Measurements from ENCODE around the gene FIBP. TPM values are rescaled to one million over a fixed set of nuclear protein-coding genes. Genes with fewer than 3 reads are reported as not detected.
"Not testable (repeated sequence)": the region's sequence is repeated elsewhere in the genome, so short reads cannot be mapped to it uniquely, and the experiment has no call there.

The FIBP gene
- total RNA-seq, 1 experiment from 2014 or later, result 89.6 TPM

DNA sequence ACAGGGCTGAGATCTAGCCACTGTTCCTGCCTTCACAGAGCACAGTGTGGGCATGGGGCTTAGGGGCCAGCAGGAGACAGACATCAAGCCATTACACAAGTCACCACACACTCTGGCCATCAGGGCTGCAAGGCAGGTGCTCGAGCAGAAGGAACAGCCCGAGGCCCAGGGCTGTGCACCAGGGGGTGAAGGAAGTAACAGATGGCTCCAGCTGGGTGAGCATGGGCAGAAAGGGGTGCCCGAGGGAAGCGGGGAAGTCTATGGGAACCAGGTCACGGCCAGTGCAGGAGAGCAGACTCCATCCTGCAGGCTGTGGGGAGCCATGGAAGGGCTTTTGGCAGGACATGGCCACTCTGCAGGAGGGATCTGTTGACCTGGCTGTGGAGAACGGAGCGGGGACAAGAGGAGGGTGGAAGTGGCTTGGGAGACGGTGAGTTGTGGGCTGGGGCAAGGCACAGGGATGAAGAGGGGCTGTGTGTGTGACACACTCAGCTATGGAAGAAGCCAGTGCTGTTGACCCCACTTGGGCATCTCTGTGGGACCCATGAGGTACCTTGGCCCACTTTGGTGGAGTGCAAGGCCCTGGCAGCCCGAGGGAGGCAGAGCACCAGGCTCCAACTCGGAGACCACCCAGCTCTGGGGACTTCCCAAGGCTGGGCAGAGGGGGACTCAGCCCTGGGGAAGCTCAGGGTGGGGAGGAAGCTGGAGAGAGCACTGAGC lies 27.0 kb upstream of the FIBP start:
- no peak for DNase-seq (ENCODE audit: extremely low read depth, low read depth)

DNA sequence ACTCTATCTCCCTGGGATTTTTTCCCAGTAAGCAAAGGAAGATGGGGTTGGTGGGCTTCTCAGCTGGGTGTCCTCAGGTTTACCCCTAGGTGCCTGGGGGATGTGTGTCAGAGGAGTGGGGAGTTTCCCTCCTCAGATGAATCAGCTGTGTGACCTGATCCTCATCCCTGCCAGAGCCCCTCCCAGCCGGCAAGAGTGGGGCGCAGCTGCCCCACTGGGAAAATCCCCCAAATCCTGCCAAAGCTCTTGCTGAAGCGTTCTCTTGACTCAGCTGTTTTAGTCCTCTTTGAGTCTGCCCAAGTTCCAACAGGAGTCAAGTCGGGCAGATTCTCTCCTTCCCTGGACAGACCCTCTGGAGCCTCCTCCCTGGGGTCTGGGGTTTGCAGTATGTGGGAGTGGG lies 24.6 kb upstream of the FIBP start:
- no peak for DNase-seq (ENCODE audit: extremely low read depth, low read depth)

DNA sequence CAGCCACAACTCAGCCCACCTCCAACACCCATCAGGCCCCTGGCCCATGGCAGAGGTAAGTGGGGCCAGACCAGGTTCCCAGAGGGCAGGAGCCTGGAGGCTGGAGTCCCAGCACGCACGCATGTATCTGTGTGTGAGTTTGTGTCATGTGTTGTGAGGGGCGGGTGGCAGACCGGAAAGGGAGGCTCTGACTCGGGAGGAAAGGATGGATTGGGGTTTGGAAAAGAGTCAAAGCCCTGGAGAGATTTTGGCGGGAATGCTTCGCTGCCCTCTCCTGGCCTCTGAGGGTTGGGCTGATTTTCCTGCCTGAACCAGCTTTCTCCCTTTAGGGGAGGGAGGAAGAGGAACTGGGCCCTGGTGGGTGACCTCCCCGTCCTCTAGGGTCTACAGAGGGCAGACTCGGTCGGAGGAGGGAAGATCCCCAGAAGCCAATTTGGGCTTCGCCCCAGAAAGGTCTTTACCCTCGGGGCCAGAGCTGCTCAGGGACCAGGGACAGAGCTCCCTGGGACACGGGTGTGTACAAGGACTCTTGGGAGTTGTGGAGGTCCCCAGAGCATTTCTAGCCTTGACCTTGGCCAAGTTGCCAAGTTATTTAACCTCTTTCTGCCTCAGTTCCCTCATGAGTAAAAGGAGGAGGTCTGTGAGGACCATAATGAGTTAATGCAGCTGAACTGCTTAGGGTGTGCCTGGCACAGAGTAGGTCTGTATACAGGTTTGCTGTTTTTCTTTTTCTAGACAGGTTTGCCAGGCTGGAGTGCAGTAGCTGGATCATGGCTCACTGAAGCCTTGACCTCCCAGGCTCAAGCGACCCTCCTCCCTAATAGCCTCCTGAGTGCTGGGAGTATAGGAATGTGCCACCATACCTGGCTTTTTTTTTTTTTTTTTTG lies 23.7 kb upstream of the FIBP start:
- peak; percentile 49 for DNase-seq (ENCODE audit: extremely low read depth, low read depth)

GRCh38 chr11:65907878-65908277 lies 19.6 kb upstream of the FIBP start:
- DNase-seq (ENCODE audit: extremely low read depth, low read depth), result no peak

DNA sequence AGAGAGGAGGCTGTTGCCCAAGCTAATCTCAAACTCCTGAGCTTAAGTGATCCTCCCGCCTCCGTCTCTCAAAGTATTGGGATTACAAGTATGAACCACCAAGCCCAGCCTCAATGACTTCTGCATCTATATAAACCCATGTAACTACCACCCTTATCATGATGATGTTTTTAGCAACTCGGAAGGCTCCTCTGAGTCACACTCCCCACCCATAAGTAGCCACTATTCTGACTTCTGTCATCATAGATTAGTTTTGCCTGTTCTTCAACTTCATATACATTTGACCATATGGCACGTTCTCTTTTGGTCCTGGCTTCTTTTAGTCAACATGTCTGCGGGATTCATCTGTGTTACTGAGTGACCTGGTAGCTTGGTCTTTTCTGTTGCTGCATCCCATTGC lies 18.3 kb upstream of the FIBP start:
- no peak for DNase-seq (ENCODE audit: extremely low read depth, low read depth)

DNA sequence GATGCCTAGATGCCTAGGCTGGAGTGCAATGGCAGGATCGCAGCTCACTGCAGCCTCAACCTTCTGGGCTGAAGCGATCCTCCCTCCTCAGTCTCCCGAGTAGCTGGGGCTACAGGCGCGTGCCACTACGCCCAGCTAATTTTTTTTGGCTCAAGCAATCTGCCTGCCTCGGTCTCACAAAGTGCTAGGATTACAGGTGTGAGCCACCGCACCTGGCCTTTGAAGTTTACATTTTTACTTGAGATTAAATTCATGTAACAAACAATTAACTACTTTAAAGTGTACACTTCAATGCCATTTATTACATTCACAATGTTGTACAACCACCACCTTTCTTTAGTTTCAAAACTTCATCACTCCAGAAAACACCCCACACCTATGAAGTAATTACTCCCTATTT lies 15.4 kb upstream of the FIBP start:
- no peak for DNase-seq (ENCODE audit: extremely low read depth, low read depth)

DNA sequence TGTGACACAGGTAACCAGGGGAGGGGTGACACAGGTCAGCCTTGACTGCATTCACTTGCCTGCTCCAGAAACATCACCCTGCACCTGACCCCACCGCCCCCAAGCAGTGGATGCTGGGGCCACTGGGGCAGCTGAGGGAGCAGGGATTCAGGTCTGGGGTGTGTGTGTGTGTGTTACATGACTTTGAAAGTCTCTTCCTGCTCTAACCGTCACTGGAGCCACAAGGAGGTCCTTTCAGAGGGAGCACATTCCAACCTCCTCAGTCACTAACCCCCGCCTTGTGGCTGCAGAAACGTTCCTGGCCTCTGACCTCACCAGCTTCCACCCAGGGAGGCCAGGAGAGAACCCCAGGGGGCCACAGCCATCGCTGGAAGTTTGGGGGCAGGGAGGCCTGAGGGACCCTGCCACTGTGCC lies 14.8 kb upstream of the FIBP start:
- DNase-seq (ENCODE audit: extremely low read depth, low read depth), result no peak

- no peak for DNase-seq (ENCODE audit: extremely low read depth, low read depth)
Measured at GRCh38 chr11:65900899-65901180, 12.6 kb upstream of the FIBP start.

GRCh38 chr11:65900125-65900898 lies 12.0 kb upstream of the FIBP start, which contains the start of gene FOSL1:
TSS of gene FOSL1 (minus strand) at chr11:65900388. CDS start at chr11:65900339, 49 bp downstream.
- peak; percentile 90 for DNase-seq (ENCODE audit: extremely low read depth, low read depth)

- peak; percentile 70 for DNase-seq (ENCODE audit: extremely low read depth, low read depth)
Measured at GRCh38 chr11:65899356-65900124, 11.3 kb upstream of the FIBP start.

- DNase-seq (ENCODE audit: extremely low read depth, low read depth), result no peak
Measured at GRCh38 chr11:65898656-65899355, 10.5 kb upstream of the FIBP start.

DNA sequence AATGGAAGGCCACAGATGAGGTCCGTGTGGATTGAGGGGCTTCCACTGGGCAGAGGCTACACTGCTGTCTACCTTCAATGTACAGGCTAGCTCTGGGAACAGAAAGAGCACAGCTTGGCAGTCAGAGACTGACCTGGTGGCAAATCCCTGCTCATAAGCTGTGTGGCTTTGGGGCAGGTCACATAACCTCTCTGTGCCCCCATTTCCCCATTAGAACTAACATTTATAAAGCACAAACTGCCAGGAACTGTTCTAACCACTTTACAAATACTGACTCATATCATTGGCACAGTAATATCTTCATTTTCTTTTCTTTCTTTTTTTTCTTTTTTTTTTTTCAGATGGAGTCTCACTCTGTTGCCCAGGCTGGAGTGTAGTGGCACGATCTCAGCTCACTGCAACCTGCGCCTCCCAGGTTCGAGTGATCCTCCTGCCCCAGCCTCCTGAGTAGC lies 8.8 kb upstream of the FIBP start:
- no peak for DNase-seq (ENCODE audit: extremely low read depth, low read depth)

DNA sequence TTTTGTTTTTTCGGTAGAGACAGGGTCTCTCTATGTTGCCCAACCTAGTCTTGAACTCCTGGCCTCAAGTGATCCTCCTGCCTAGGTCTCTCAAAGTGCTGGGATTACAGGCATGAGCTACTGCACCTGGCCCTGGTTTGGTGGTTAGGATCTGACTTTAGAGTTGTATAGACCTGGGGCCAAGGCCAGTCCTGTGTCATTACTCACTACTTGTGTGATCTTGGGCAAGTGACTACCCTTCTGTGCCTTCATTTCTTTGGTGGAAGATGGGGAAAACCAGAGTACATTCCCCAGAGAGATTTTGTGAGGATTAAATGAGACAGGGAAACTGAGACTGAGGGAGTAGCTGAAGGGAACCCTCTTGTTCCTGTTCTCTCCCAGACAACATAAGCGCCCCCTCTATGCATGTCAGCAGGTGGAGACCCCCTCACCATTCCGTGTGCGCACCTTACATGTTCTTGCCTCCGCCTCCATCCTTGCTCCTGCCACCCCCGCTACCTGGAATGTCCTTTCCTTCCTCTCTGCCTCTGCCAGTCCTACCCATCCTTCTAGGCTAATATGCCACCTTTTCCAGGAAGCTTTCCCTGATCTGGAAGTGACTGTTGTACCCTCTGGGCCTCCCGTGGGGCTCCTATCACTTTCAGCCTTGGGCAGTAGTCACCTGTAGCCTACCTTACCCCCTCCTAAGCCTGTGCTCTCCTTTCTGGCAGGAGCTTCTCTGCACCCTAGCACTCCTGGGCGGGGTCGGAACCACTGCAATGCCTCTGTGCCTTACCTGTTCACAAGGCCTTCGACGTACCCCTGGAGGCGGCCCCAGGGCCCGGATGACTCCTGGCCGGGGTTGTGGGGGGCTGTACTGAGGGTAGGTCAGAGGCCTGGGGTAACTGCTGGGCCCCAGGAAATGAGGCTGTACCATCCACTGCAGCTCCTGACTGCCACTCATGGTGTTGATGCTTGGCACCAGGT lies 8.0 kb upstream of the FIBP start:
- no peak for DNase-seq (ENCODE audit: extremely low read depth, low read depth)

DNA sequence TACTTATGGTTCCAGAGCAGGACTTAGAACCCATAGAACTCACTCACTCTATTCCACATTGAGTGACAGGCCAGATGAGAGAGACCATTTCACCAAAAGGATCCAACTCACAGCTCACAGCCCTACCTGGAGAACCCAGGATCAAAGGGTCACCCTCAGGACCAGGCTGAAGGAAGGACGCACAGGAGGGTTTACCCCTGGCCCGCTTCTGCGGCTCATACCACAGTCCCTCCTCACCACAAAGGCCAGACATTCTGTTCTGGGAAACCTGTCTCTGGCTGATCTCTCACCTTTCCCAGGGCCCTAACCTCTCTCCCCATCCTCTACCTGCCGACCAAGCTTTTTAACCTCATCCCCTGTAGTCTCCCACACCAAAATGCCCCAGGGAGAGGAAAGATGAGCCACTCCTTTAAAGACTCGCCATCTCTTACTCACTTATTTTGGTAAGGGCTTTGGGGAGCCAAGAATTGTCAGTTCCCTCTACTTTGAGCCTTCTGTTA lies 7.3 kb upstream of the FIBP start:
- DNase-seq (ENCODE audit: extremely low read depth, low read depth), result no peak

- DNase-seq (ENCODE audit: extremely low read depth, low read depth), result no peak
Measured at GRCh38 chr11:65894034-65894591, 5.8 kb upstream of the FIBP start.

DNA sequence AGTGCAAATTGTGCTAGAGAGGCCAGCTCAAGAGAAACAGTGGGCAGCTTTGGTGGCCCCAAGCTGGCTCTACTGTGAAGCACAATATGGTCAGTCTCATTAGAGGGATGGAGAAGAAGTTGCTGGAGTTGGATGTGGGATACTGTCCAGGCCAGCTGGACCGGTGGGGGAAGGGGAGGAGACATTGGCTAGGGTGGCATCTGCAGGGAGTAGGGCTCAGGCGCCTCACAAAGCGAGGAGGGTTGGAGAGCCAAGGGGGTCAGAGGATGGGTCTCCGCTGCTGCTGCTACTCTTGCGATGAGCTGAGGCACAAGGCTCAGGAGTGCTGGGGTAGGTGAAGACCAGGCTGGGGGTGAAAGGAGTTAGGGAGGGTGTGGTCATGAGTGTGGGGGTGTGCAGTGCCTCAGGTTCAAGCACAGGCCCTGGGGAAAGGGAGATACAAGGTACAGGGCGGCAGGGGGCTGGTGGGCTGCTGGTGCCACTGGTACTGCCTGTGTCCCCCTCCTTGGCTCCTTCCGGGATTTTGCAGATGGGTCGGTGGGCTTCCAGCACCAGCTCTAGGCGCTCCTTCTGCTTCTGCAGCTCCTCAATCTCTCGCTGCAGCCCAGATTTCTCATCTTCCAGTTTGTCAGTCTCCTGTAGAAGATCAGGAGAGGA lies 4.5 kb upstream of the FIBP start:
- DNase-seq (ENCODE audit: extremely low read depth, low read depth), result no peak

- not testable (repeated sequence) for DNase-seq (ENCODE audit: extremely low read depth, low read depth)
Measured at GRCh38 chr11:65892137-65892540, 3.9 kb upstream of the FIBP start.
